PC-9 (cell line): ENCODE measurements around the gene TBCD.
"Not testable (repeated sequence)": the region's sequence is repeated elsewhere in the genome, so short reads cannot be mapped to it uniquely, and the experiment has no call there.

ENCODE experiments used
- EZH2 ChIP-seq: fragments of 200-600 bp; sonication (generic); IDR thresholded peaks from 2 replicates; pipeline ENCODE4 v1.8.0; 2017; ENCODE audit warnings: antibody characterized with exemption, low read depth
- TF ChIP-seq, protein P1 (sequence below): fragments of 200-600 bp; sonication (generic); conservative IDR thresholded peaks from 2 replicates; pipeline ENCODE4 v1.6.1; 2017; ENCODE audit warnings: mixed run types, antibody characterized with exemption, mild to moderate bottlenecking, moderate library complexity

DNA sequence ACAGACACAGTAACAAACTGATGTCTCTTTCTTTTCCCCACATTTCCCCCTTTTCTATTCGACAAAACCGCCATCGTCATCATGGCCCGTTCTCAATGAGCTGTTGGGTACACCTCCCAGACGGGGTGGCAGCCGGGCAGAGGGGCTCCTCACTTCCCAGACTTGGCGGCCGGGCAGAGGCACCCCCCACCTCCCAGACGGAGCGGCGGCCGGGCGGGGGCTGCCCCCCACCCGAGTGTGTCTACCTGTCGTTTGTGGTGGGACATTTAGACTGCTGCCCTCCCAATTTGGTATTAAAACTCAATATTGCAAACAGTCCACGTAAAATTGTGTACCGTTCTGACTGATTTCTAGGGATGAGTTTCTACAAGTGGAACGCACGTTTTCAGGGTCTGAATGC is 22.6 kb downstream of the TBCD start:
- TF ChIP-seq, protein P1, sequence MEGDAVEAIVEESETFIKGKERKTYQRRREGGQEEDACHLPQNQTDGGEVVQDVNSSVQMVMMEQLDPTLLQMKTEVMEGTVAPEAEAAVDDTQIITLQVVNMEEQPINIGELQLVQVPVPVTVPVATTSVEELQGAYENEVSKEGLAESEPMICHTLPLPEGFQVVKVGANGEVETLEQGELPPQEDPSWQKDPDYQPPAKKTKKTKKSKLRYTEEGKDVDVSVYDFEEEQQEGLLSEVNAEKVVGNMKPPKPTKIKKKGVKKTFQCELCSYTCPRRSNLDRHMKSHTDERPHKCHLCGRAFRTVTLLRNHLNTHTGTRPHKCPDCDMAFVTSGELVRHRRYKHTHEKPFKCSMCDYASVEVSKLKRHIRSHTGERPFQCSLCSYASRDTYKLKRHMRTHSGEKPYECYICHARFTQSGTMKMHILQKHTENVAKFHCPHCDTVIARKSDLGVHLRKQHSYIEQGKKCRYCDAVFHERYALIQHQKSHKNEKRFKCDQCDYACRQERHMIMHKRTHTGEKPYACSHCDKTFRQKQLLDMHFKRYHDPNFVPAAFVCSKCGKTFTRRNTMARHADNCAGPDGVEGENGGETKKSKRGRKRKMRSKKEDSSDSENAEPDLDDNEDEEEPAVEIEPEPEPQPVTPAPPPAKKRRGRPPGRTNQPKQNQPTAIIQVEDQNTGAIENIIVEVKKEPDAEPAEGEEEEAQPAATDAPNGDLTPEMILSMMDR = not testable (repeated sequence)
- TF ChIP-seq EZH2 = not testable (repeated sequence)
